CD4-positive, alpha-beta T cell treated with Interleukin-4 for 1 hour (primary cell): ENCODE results near the gene INPP4A.

Experiments
- DNase-seq, 2 donors: peaks; one replicate each; pipeline ENCODE4 v3.0.0-alpha.2; 2020 to 2022

Gene INPP4A

DNA sequence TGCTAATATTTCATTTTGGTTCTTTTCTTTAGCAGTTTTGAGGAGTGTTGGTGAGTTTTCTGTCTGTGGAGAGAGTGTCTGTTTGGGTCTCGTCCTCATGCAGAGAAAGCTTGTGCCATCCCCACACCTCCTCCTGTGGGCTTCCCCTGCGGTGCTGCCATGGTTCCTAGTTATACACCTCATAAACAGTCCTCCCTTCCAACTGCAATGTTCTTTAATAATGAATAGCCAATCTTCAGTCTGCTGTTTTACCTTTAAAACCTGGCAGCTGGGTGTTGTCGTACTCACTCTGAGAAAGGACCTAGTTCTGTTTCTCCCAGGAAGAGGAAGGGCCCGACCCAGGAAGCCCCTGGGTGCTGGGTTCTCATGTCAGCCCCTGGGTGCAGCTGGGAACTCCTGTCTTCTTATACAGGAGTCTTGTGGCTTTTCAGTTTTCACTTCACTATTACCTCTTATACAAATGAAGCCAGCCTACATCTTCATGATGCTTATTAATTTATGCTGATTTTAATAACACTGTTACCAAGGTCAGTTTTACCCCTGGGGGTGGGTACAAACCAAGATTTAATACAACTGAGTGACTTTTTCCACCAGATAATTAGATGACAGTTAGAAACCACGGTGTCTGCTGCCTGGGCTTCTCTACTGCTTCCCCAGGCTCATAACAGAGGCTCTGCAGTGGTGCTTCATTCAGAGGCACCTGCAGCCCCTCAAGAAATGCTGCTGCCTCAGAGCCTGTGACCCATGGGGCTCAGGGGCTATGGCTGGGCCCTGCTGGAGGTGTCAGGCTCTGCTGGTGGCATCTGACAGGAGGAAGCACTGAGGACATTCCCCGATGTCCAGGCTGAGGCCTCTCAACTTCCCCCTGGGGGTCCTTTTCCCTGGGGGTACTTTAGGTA lies 104.5 kb downstream of the INPP4A start:
- DNase-seq, result peak; percentile 9 to 27

DNA sequence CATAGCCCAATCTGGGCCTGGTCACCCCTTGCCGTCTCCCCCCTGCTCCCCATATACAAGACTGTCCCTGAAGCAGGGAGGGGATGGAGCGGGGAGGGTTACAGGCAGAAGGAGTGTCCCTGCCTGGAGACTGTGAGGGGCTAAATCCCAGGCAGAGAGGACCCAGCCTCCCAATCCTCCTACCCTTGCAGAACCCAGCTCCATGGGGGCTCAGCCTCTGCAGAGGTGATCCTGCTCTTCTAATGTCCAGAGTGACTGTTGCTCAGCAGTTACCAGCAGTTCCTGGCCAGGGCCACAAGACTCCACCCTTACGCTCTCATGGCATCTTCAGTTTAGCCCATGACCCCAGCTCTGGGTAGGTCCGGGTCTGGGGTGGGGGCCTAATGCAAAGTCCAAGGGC lies 105.5 kb downstream of the INPP4A start:
- DNase-seq, result no peak

DNA sequence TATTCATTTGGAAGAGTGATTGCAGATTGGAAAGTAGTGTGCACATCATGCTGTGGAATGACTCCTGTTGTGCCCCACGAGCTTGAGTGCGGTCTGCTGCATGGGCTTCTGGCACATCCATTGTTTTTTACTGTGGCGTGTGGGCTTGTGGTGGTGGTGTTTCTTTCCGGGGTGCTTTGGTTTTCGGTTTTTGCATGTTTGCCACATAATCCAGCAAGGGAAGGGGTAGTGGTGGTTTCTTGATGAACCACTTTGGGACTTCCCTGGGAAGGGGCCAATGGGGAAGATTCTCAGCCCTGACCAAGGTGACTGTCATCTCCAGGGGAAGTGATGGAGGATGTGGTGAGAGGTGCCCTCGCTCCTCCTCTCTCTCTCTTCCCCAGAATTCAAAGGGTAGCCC lies 106.7 kb downstream of the INPP4A start:
- peak; percentile 33 to 47 for DNase-seq

DNA sequence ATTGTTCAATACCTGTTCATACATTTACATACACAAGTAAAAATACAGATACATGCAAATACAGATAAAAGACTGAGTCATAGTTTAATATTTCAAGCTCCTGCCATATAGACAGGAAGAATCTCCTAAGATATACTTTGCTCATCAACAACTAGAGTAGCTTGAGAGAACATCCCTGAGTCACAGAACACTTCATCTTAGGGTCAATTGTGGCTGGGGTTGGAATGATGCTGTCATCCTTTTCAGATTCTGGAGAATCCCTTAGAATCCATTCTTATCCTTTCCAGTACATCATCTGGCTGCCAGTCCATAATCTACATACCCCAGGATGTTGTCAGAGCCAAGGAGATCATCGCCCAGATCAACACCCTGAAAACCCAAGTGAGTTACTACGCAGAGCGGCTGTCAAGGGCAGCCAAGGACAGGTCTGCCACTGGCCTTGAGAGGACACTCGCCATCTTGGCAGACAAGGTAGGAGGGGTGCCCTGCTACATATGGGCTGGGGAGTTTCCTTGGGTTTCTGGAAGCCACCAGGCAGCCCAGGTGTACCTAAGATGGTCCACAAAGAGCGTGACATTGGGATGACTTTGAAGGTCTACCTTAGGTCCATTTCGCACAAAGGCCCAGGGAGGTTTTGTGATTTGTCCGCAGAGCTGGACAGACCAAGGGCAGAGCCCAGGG lies 108.0 kb downstream of the INPP4A start:
- no peak for DNase-seq

DNA sequence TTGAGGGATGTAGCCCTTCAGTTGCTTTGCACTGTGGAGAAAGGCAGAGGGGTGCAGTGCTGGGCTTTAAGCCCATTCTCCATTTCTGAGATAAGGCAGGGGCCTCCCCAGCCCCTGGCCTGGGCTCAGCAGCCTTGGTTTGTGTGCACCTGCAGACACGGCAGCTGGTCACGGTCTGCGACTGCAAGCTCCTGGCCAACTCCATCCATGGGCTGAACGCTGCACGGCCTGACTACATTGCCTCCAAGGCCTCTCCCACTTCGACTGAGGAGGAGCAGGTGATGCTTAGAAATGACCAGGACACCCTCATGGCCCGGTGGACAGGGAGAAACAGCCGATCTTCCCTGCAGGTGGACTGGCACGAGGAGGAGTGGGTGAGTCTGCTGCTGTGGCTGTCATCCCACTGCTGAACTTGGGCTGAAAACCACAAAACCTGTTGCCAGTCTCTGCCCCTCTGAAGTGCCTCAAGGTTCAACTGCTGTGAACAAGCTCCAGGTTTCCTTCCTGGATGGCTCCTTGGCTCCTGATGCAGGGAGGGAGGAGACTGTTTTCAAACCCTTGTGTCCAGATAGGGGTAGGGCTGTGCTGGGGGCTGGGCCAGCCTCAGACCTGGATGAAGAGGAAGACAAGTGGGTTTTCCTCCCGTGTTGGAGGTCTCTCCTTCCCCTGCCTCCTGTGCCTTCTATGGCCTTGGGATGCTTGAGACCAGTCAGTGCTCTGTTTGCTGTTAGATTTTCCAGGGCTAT lies 109.6 kb downstream of the INPP4A start:
- DNase-seq, result no peak

DNA sequence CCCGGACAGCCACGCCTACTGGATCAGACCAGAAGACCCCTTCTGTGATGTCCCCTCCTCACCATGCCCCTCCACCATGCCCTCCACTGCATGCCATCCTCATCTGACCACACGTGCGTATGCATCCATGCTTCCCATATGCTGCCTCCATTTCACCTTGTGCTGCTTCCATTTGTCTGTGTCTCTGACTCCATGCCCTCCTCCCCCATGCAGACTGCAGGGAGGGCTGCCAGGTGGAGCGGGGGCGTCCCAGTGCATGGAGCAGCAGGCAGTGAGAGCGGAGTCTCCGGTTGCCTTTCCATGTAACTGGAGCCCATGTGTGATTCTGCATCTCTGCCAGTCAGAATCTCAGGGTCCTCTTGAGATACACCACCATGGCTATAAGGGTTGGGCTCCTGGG lies 111.0 kb downstream of the INPP4A start:
- no peak for DNase-seq

DNA sequence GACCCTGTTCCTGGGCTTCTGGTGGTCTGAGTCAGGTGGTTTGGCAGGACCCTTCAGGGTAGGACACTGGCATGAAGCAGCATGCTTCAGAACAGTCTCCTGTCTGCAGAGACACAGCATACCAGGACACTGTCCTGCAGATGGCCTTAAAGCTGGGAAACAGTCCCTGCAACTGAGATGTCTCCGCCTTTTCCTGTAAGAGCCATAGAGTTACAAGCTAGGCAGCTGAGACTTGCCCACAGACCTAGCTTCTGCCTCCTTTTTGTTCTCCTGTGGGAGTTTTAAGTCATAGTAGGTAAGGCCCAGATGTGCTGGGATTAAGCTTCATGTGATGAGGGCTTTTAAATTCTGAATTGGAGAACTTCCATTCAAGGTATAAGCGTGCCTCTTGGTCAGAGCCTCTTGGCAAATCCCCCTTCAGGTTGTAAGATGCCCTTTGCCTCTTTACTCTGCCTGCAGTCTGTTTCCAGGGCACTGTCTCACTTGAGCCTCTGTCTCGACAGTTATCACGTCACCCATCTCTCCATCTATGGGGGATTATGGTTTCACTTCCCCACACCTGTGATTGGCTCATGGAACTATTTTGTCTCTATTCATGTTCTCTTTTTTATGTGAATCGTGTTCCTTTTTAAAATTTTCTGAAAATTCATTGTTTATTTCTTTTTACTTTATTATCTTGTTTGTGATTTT lies 111.8 kb downstream of the INPP4A start:
- peak in 1 of 2 donors; percentile 61 for DNase-seq

DNA sequence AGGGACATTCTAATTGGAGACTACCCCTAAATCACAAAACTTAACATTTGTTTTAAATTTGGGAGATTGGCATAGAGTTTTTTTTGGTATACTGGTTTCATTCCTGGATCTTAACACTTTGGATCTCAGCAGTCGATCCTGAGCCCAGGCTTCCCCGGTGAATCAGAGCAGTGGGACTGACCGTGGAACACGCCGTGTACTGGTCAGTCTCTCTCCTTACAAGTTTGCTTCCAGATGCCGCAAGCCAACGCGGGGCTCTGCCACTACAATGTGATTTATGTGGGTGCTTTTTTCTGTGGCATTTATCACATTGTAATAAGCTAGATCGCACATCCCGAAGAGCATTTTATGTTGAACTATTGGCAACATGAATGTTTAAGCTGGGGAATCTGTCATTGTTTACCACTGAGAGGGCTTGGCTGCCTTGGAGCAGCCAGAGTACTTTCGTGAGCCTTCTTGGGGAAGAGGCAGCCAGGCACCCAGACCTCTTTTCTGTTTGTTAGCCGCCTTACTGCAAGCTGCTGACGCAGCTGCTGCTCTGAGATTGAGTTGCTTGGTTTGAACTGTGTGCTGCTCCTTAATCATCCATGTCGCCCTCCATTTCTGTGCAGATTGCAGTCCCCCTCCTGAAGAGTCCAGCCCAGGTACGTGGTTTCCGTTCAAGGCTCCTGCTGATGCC lies 114.3 kb downstream of the INPP4A start:
- DNase-seq, result no peak

DNA sequence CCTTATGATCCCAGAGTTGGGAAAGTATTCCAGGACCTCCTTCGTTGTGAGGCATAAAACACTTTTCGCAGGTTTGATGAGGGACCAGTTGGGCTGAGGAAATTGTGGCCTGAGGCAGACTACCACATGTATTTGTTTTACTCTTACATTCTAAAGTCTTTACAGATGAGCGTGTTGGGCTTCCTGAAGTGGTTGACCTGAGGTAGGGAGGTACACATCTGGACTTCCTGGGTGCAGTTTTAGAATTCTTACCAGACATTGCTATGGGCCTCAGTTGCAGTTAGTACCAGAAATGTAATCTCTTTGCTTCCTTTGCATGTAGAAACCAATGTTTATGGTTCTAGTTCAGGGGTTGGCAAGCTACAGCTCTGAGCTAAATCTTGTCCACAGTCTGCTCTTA lies 114.9 kb downstream of the INPP4A start:
- no peak for DNase-seq

DNA sequence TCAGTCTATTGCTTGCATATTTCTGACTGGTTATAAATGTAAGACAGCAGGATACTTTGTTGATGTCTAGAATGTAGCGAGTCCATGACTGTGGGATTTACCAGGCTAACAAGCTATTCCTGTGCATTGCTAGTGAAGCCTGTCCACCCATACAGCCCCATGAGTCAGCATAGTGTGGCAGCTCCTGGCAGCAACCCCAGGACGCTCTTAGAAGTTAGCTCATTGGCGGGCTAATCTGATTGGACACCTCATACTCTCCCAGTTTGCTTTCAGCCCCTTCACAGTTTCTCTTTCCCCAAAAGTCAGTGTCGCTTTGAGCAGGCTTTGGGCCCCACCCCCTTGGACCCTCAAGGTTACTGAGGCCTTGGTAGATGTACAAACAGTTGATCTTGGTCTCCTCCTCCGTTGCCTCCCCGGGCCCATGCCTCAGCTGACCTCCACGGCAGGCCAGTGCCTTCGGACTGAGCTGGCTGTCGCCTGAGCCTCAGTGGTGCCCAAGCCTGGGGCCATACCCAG lies 115.7 kb downstream of the INPP4A start:
- no peak for DNase-seq

DNA sequence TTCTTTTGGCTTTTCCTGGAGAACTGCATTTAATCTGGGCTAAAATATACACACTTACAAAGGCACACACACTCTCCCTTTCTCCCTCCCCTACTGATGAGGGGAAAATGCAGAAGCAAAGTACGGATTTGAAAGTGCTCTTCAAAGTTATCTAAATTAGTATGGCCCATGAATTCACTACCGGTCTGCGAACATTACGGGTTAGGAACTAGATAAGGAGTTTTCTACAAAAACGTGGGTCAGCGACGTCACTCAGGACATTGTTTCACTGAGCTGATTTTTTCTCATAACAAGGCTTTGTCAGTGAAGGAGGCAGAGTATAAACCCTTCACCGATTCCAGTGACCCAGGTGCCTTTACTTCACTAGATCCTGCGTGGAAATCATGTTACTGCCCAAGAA lies 116.4 kb downstream of the INPP4A start:
- no peak for DNase-seq

DNA sequence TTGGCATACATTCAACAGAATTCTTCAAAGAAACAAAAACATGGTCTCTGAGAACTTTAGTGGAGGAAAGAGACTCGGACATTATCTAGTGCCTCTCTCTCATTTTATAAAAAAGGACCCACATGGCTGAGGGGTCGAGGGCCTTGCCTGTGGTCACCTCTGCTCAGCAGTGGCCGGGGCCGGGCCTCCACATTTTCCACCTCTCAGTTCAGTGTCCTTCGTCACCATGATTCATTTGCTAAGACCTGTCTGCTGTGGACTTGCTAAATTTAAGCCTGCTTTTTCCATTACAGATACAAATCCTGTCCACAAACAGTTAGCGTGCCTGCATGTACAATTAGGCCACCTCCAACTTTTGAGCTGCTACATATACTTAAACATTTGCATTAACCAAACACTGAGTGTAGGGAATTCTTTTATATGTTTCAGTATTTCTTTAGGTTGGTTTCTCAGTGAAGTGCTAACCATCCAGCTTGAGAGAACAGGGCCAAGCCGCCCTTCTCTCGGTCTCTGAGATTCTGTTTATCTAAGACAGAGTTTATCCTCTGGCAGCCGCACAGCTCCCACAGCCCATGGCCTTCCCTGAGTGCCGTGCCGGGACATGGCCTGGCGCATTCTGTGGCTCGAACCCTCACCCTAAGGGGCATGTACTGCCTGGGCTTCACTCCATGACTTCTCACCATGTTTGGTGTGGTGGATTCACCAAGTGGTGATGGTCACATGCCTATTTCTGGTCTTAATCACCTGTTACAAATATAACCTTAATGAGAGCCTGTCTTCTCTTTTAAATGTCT lies 117.4 kb downstream of the INPP4A start:
- DNase-seq, result no peak

DNA sequence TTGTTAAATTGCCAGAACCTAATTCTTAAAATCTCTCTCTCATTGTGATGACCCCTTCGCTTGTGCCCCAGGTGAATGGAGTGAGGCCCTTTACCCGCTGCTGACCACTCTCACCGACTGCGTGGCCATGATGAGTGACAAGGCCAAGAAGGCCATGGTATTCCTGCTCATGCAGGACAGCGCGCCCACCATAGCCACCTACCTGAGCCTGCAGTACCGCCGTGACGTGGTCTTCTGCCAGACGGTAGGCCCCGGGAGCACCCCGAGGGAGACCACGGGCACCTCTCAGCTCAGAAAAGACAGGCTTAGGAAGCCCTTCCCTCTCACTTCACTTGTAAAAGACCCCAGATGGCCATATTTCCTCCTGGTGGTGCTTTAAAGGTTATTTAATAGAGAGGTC lies 118.7 kb downstream of the INPP4A start:
- DNase-seq, result no peak

DNA sequence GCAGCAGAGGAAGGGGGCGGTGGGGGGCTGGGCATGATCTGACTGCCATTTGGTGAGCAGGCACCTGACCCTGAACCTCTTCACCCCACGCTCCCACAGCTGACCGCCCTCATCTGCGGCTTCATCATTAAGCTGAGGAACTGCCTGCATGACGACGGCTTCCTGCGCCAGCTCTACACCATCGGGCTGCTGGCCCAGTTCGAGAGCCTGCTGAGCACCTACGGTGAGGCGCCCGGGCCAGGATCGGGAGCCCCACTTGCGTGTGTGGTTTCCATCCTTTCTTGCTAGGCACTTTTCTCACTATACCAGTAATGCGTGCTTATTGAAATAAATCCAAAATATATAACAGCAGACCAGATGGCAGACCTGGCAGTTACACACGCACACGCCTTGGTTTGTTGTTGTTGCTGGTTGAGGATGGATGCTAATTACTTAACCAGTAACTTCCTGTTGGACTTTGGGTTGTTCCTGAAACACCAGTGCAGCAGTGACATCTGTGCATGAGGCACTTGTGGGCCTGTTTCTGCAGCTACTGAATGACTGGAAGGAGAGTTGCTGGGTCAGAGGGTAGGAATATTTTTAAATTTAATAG lies 120.0 kb downstream of the INPP4A start:
- no peak for DNase-seq

DNA sequence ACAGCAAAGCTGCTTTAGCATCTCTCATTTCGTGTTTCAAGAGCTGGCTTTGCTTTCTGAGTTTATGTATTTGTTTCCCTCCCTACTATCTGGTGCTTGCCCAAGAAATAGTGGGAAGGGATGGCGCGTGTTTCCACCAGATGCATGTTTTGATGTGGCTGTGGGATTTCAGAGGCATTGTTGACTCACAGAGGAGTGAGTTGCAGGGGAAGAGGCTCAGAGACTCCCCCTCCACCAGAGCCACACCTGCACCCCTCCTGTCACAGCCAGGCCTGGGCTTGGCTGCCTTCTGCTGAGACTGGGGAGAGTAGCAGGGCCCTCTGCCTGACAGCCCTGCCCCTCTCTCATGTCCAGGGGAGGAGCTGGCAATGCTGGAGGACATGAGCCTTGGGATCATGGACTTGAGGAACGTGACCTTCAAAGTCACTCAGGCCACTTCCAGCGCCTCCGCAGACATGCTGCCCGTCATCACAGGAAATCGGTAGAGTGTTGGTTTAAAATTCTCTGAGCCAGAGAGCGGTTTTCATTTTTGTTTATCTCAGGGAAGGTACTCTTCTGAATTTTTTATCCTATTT lies 120.7 kb downstream of the INPP4A start:
- DNase-seq, result no peak

DNA sequence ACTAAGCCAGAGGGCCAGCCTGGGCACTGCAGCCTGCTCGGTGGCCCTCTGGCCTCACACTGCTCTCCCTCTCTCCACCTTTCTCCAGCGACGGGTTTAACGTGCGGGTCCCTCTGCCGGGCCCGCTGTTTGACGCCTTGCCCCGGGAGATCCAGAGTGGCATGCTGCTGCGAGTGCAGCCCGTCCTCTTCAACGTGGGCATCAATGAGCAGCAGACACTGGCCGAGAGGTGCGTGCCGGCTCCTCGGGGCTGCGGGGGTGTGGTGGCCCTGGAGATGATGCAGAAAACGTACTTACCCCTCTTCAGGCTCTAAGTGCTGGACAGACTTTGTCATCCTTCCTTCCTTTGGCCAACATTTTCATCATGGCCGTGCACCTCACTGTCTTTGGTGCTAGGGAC lies 121.3 kb downstream of the INPP4A start:
- no peak for DNase-seq

DNA sequence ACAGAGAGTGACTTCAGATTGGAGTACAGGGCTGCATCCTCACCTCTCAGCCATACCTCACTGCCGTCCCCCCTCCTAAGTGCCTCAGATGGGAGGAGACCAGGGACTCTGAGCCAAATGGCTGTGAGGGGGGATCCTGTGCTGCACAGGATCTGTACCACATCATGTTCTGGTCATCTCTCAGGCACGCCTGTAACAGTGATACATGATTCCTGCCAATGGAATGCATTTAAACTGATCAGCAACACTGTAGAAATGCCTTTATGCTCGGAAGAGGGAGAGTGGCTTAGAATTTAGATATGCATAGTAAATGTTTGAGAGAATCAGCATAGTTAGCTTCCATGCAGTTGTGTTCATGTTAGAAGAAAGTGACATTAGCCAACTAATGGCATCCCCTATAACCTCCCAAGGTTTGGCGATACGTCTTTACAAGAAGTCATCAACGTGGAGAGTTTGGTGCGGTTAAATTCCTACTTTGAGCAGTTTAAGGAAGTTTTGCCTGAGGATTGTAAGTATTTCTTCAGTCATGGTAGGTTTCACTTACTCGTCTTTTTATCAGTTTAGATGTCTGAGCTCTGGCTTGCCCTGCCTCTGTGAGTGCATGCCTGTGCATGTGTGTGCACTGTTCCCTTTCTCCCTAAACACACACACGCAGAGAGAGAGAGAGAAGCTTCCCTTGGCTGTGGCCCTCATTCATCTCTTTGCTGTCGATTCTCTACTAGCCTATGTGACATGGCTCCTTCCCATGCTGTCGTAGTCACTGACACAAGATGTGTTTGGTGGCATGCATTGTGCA lies 123.7 kb downstream of the INPP4A start:
- no peak for DNase-seq

DNA sequence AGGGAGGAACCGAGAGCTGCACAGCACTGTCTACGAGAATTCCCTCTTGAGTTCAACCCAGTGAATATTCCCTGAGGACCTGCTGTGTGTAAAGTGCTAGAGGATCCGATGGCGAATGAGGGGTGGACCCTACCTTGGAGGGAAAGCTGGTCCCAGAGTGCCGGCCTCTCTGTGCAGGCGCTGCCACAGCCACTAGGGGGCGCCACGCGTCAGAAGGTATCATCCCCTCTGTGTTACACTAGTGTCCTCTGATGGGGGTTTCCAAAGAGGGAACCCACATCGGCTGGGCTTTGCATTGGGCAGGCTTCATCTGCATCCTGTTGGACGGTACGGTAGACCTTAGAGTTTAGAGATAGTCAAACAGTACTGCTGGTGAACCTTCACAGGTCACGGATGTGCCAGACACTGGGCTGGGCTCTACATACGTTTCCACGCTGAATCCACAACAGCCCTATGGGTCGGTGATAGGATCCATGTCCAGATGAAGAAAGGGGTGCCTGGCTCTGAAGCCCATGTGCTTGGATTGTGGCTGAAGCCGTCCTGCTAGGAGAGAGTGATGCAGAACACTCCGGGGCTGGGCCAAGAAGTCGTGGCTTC lies 124.6 kb downstream of the INPP4A start:
- peak; percentile 55 to 63 for DNase-seq

DNA sequence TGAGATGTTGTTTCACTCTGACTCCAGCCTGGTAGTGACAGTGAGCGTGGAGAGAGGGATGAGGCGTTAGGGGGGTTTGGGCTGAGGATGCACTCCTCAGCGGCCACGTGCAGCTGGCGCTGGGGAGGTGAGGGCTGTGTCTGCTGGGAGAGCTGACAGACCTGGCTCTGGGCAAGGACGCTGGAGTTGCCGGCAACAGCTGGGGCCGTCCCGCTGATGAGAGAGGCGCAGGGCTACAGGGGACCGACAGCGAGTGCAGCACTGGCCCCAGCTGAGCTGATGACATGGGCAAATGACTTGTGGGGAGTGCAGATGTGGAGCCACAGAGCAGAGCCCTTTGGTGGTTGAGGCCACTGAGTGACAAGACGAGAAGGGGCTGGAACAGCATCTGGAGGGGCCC lies 125.3 kb downstream of the INPP4A start:
- DNase-seq, result no peak
